Neural crest cell (in vitro differentiated cells): Measurements from ENCODE around the gene SHB. TPM values are rescaled to one million over a fixed set of nuclear protein-coding genes. Genes with fewer than 3 reads are reported as not detected.
A peak's percentile ranks its signal among the peaks of the same experiment; 100 is the strongest.

Source experiments
- DNase-seq: peaks from one replicate; pipeline ENCODE4 v3.0.0; 2021; ENCODE audit warnings: low read depth, mixed read lengths, low spot score
- H3K27ac Mint-ChIP-seq: one replicate; pipeline ENCODE4 v1.8.0; 2021; ENCODE audit warnings: mild to moderate bottlenecking, mixed read lengths; ENCODE audit not compliant: unreplicated experiment
- H3K27me3 Mint-ChIP-seq: 2 replicates; pipeline ENCODE4 v1.8.0; 2021; ENCODE audit warnings: low read depth, mild to moderate bottlenecking, mixed read lengths
- H3K36me3 Mint-ChIP-seq: 2 replicates; pipeline ENCODE4 v1.8.0; 2021; ENCODE audit warnings: low read depth, mild to moderate bottlenecking, mixed read lengths
- H3K4me1 Mint-ChIP-seq: 2 replicates; pipeline ENCODE4 v1.8.0; 2021; ENCODE audit warnings: mixed read lengths
- H3K4me3 Mint-ChIP-seq: one replicate; pipeline ENCODE4 v1.8.0; 2021; ENCODE audit warnings: mild to moderate bottlenecking, mixed read lengths
- H3K9me3 Mint-ChIP-seq: 2 replicates; pipeline ENCODE4 v1.8.0; 2021; ENCODE audit warnings: mixed read lengths
- CTCF ChIP-seq: fragments of 200-600 bp; sonication (generic); conservative IDR thresholded peaks from 2 replicates; pipeline ENCODE4 v1.5.0; 2021; ENCODE audit warnings: antibody characterized with exemption, mild to moderate bottlenecking
- total RNA-seq: library from RNA; stranded (reverse); gene quantifications from 2 replicates; pipeline ENCODE4 v1.2.1, GENCODE V29; 2021

Gene SHB
- total RNA-seq, 1 donor from 2014 or later, result 4.6 TPM

GRCh38 chr9:38038307-38039089 is 30.5 kb downstream of the SHB start:
- no peaks in the 10 kb centered on the region for H3K36me3 Mint-ChIP-seq
- H3K4me1 Mint-ChIP-seq, result peaks cover 57% of the 10 kb centered on the region
- no peaks in the 10 kb centered on the region for H3K9me3 Mint-ChIP-seq
- H3K27ac Mint-ChIP-seq, result peak overlapping the region; percentile 92
- peak overlapping the region; percentile 42 for H3K4me3 Mint-ChIP-seq
- peaks cover 2% of the 10 kb centered on the region for H3K27me3 Mint-ChIP-seq
- TF ChIP-seq CTCF, result no peak
- DNase-seq, result no peak

- Mint-ChIP-seq H3K36me3 (no peaks in the 10 kb centered on the region), H3K4me1 (peaks cover 53% of the 10 kb centered on the region), H3K9me3 (no peaks in the 10 kb centered on the region), H3K27ac (no peak overlapping the region), H3K27me3 (peaks cover 2% of the 10 kb centered on the region), H3K4me3 (no peak overlapping the region)
- DNase-seq, result no peak
- TF ChIP-seq CTCF, result no peak
These were observed 31.1 kb downstream of the SHB start for GRCh38 chr9:38037981-38038306.

- H3K9me3 Mint-ChIP-seq, result no peaks in the 10 kb centered on the region
- H3K36me3 Mint-ChIP-seq, result no peaks in the 10 kb centered on the region
- TF ChIP-seq CTCF, result no peak
- peaks cover 46% of the 10 kb centered on the region for H3K4me1 Mint-ChIP-seq
- peaks cover 2% of the 10 kb centered on the region for H3K27me3 Mint-ChIP-seq
- no peak for DNase-seq
- no peak overlapping the region for H3K27ac Mint-ChIP-seq
- no peak overlapping the region for H3K4me3 Mint-ChIP-seq
These were observed 32.5 kb downstream of the SHB start for GRCh38 chr9:38036359-38037084.

GRCh38 chr9:38035873-38036272 is 33.2 kb downstream of the SHB start:
- Mint-ChIP-seq H3K36me3 (no peaks in the 10 kb centered on the region), H3K27ac (peak overlapping the region; percentile 27), H3K4me1 (peaks cover 40% of the 10 kb centered on the region), H3K4me3 (no peak overlapping the region), H3K9me3 (no peaks in the 10 kb centered on the region), H3K27me3 (no peaks in the 10 kb centered on the region)
- no peak for DNase-seq
- no peak for TF ChIP-seq CTCF

- no peak overlapping the region for H3K27ac Mint-ChIP-seq
- no peaks in the 10 kb centered on the region for H3K9me3 Mint-ChIP-seq
- no peak for DNase-seq
- no peak overlapping the region for H3K4me3 Mint-ChIP-seq
- peaks cover 23% of the 10 kb centered on the region for H3K4me1 Mint-ChIP-seq
- no peaks in the 10 kb centered on the region for H3K36me3 Mint-ChIP-seq
- H3K27me3 Mint-ChIP-seq, result no peaks in the 10 kb centered on the region
- no peak for TF ChIP-seq CTCF
These were observed 35.1 kb downstream of the SHB start for GRCh38 chr9:38033941-38034340.
